22Rv1 (cell line): ENCODE measurements around the gene CFD.
"Not testable (repeated sequence)": the region's sequence is repeated elsewhere in the genome, so short reads cannot be mapped to it uniquely, and the experiment has no call there.

ENCODE experiments used
- ZFX ChIP-seq: fragments of 450-650 bp; IDR thresholded peaks from 2 replicates; pipeline ENCODE4 v1.6.1; 2017; ENCODE audit warnings: antibody characterized with exemption, borderline replicate concordance
- TF ChIP-seq, protein P1 (sequence below): fragments of 450-650 bp; IDR thresholded peaks from 2 replicates; pipeline ENCODE4 v1.5.1; 2017; ENCODE audit warnings: mild to moderate bottlenecking

DNA sequence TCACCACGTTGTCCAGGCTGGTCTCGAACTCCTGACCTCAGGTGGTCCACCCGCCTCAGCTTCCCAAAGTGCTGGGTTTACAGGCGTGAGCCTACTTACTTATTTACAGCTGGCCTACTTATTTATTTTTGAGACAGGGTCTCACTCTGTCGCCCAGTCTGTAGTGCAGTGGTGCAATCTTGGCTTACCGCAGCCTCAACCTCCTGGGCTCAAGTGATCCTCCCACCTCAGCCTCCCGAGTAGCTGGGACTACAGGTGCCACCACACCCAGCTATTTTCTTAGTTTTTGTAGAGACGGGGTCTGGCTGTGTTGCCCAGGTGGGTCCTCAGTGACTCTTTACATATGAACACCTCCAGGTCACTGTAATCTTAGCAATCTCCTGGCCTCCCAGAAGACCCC is 10.3 kb upstream of the CFD start:
- TF ChIP-seq, protein P1, sequence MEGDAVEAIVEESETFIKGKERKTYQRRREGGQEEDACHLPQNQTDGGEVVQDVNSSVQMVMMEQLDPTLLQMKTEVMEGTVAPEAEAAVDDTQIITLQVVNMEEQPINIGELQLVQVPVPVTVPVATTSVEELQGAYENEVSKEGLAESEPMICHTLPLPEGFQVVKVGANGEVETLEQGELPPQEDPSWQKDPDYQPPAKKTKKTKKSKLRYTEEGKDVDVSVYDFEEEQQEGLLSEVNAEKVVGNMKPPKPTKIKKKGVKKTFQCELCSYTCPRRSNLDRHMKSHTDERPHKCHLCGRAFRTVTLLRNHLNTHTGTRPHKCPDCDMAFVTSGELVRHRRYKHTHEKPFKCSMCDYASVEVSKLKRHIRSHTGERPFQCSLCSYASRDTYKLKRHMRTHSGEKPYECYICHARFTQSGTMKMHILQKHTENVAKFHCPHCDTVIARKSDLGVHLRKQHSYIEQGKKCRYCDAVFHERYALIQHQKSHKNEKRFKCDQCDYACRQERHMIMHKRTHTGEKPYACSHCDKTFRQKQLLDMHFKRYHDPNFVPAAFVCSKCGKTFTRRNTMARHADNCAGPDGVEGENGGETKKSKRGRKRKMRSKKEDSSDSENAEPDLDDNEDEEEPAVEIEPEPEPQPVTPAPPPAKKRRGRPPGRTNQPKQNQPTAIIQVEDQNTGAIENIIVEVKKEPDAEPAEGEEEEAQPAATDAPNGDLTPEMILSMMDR, result not testable (repeated sequence)
- not testable (repeated sequence) for TF ChIP-seq ZFX
